T-cell (primary cell): ENCODE measurements around the gene KAT8. TPM values are rescaled to one million over a fixed set of nuclear protein-coding genes. Genes with fewer than 3 reads are reported as not detected.
A peak's percentile ranks its signal among the peaks of the same experiment; 100 is the strongest.
"Not testable (repeated sequence)": the region's sequence is repeated elsewhere in the genome, so short reads cannot be mapped to it uniquely, and the experiment has no call there.

Experiments used
- ATAC-seq, 4 experiments: fragments of 200-7000 bp in 3 of 4; fragments of 150-1000 bp in 1 of 4; cut with Tn5 transposase; replicated peaks in 1 of 4; 1 replicate in 3 of 4; 2 replicates in 1 of 4; pipeline ENCODE4 v1.10.0; 2021; ENCODE audit warnings: moderate library complexity in 3 of 4, mild to moderate bottlenecking in 2 of 4, moderate number of reproducible peaks in 1 of 4
- CTCF ChIA-PET, 2 donors: fragments of 300-600 bp; sonication (Branson Sonifier 250); formaldehyde crosslinking; loops; one replicate each; lab custom pipeline; 2022; ENCODE audit warnings: antibody characterized with exemption in 2 of 2; lab: Charles Lee
- POLR2A ChIA-PET, 2 donors: fragments of 300-600 bp; sonication (Branson Sonifier 250); formaldehyde crosslinking; loops; one replicate each; lab custom pipeline; 2022; ENCODE audit warnings: antibody characterized with exemption in 2 of 2; lab: Charles Lee
- DNase-seq, 35 experiments: peaks; one replicate each; pipeline versions ENCODE4 v3.0.0 to v3.0.0-alpha.2; 2013 to 2023
- H3K27ac ChIP-seq: one replicate; pipeline ENCODE4 v1.5.1; 2013; ENCODE audit warnings: low read length
- H3K27me3 ChIP-seq, 2 experiments: replicated peaks in 1 of 2; 1 replicate in 1 of 2; 2 replicates in 1 of 2; pipeline versions ENCODE4 v1.6.1 to v1.7.0; 2013; ENCODE audit warnings: low read length in 1 of 2, mixed read lengths in 1 of 2; ENCODE audit not compliant: control insufficient read depth in 2 of 2, insufficient read depth in 2 of 2; ENCODE audit errors: extremely low read depth in 1 of 2
- H3K36me3 ChIP-seq, 2 donors: 1 replicate in 1 of 2; 2 replicates in 1 of 2; pipeline versions ENCODE4 v1.6.1 to v1.7.0; 2013; ENCODE audit warnings: low read length in 1 of 2; ENCODE audit not compliant: control insufficient read depth in 2 of 2, insufficient read depth in 1 of 2; ENCODE audit errors: extremely low read depth in 1 of 2
- H3K4me1 ChIP-seq, 2 experiments: 1 replicate in 1 of 2; 2 replicates in 1 of 2; pipeline versions ENCODE4 v1.6.1 to v1.7.0; 2013; ENCODE audit warnings: low read length in 2 of 2, mixed read lengths in 1 of 2; ENCODE audit not compliant: insufficient read depth in 2 of 2, control insufficient read depth in 1 of 2; ENCODE audit errors: extremely low read depth in 1 of 2
- H3K4me3 ChIP-seq, 2 donors: 1 replicate in 1 of 2; 2 replicates in 1 of 2; pipeline versions ENCODE4 v1.5.1 to v1.7.0; 2013; ENCODE audit warnings: mild to moderate bottlenecking in 2 of 2, low read length in 1 of 2, moderate library complexity in 1 of 2; ENCODE audit not compliant: control insufficient read depth in 1 of 2; ENCODE audit errors: extremely low read depth in 1 of 2
- H3K9me3 ChIP-seq: 2 replicates; pipeline ENCODE4 v1.7.0; 2013
- H3K27ac Mint-ChIP-seq, 2 donors: one replicate each; pipeline ENCODE4 v1.8.0; 2020 to 2021; ENCODE audit warnings: mild to moderate bottlenecking in 2 of 2, mixed read lengths in 2 of 2
- H3K27me3 Mint-ChIP-seq, 2 donors: one replicate each; pipeline ENCODE4 v1.8.0; 2021 to 2022; ENCODE audit warnings: mixed read lengths in 2 of 2
- H3K36me3 Mint-ChIP-seq: one replicate; pipeline ENCODE4 v1.8.0; 2021; ENCODE audit warnings: mixed read lengths
- H3K4me1 Mint-ChIP-seq, 3 donors: one replicate each; pipeline ENCODE4 v1.8.0; 2020 to 2022; ENCODE audit warnings: mixed read lengths in 3 of 3, mild to moderate bottlenecking in 1 of 3
- H3K4me3 Mint-ChIP-seq, 3 donors: one replicate each; pipeline ENCODE4 v1.8.0; 2020 to 2022; ENCODE audit warnings: mild to moderate bottlenecking in 3 of 3, mixed read lengths in 3 of 3, moderate library complexity in 3 of 3
- H3K9me3 Mint-ChIP-seq, 3 donors: one replicate each; pipeline ENCODE4 v1.8.0; 2020 to 2022; ENCODE audit warnings: mixed read lengths in 3 of 3
- WGBS: methylation state at CpG from one replicate; pipeline ENCODE4 v1.1.5; 2013; ENCODE audit warnings: missing lambda C conversion rate; ENCODE audit not compliant: insufficient coverage; 5-methylcytosine and 5-hydroxymethylcytosine counted together
- total RNA-seq, 35 experiments: library from RNA in 6 of 35; stranded (reverse) in 6 of 35; fragments of 120-200 nt in 1 of 35; gene quantifications; one replicate each; pipeline versions ENCODE4 v1.2.1 to v1.2.4 and lab custom pipeline; 2013 to 2026

KAT8 gene
- total RNA-seq, 5 donors from 2014 or later (not counting 1 experiment from before 2014, with no cell fraction given), result 92.3 to 122 (median 102) TPM

DNA sequence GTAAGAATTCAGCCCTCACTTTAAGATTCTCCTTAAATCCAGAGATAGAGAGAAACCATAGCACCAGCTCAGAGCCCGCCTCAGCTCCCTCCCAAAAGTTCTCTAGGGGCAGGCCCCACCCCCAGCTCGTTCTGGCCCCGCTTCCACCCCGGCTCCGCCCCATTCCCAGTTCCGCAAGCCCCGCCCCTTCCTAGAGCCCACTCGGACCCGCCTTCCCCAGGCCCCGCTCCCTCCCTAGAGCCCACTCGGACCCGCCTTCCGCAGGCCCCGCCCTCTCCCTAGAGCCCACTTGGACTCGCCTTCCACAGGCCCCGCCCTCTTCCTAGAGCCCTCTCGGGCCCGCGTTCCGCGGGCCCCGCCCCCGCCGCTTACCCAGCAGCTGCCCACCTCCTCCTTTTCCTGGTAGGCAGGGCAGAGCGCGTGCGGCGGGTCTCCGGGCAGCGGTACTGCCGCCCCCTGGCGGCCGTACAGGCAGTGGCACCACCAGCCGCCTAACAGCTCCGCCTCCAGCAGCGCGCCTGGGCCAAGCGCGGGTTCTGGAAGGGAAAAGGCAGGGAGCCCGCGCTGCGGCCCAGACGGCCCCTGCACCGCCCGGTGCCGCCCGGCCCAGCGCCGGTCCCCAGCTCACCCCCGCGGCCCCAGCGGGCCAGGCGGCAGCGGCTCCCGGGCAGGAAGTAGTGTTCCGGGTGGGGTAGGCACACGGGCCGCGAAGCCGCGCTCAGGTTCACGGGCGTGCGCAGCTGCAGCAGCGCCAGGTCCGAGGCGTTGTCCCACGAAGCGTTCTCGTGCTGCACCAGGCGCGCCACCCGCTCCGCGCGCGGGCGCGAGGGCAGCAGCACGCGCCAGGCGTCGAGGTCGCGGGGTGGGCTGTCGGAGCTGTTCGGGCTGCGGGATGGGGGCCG is 24.9 kb downstream of the KAT8 start:
- no peaks in the 10 kb centered on the region for H3K9me3 ChIP-seq
- ChIA-PET CTCF (interaction anchor here (0.5 to 2.4 kb wide), 27 partner anchors 9 to 727 kb away, joined by 3 to 28 read pairs (median 5); partner anchors contain the start of genes ARMC5 (in 1 of the 2), FUS (in 1 of the 2), HSD3B7 (in 1 of the 2) and KAT8 (in 1 of the 2)), POLR2A (interaction anchor here (0.5 to 1.2 kb wide), 14 partner anchors 11 to 728 kb away, joined by 3 to 15 read pairs (median 4); partner anchors contain the start of genes FUS (in 1 of the 2), KAT8 (in 1 of the 2), SETD1A (in 1 of the 2) and ZNF646 (in 1 of the 2))
- DNase-seq (peak; percentile 87 to 98 (median 93)), ATAC-seq (peak; percentile 86 to 95 (median 90))
- WGBS, result 4% methylated on average over 89 of the region's 89 CpGs
- peak overlapping the region; percentile 29 to 34 for H3K4me3 ChIP-seq
- Mint-ChIP-seq H3K27ac (peak overlapping the region; percentile 89 to 91), H3K27me3 (peaks cover 3% of the 10 kb centered on the region in 2 donors), H3K4me1 (peaks cover 11 to 15% (median 12%) of the 10 kb centered on the region in 3 donors), H3K9me3 (no peaks in the 10 kb centered on the region), H3K36me3 (no peaks in the 10 kb centered on the region), H3K4me3 (peak overlapping the region; percentile 70 to 76 (median 71))
- H3K36me3 ChIP-seq, result no peaks in the 10 kb centered on the region
- H3K4me1 ChIP-seq, result peaks cover 2 to 22% of the 10 kb centered on the region in 2 experiments
- H3K27me3 ChIP-seq, result peaks cover 0 to 7% of the 10 kb centered on the region in 2 experiments
- H3K27ac ChIP-seq, result peak overlapping the region; percentile 43

DNA sequence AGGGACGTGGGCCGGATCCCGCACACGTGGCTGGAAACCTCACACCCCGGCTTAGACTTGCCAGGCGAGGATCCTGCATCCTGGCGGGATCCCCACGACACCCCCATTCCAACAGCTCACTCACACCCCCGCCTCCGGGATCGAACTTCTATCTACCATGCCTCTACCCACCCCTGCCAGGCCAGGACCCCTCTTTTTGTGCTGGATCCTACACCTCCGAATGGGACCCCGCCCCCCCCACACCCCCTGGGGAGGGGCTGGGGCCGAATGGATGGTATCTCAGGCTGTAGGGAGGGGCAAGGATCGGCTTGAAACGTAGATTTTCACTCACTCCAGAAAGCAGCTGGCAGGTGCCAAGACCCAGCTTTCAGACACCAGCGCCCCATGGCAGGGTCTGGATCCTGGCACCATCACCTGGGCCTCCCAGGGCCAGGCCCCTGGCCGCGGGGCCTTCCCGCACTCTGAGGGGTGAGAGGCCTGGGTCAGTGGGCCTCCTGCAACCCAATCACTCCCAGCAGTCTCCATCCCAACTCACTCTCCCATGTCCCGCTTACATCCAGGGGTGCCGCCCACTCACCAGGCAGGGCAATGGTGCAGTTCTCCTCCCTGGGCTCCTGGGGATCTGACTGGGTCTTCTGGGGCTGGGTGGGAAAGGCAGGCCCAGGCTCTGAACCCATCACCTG is 25.7 kb downstream of the KAT8 start:
- H3K4me3 ChIP-seq, result peak overlapping the region in 1 of 2 donors; percentile 29
- no peaks in the 10 kb centered on the region for H3K9me3 ChIP-seq
- H3K27ac ChIP-seq, result peak overlapping the region; percentile 19
- ChIA-PET CTCF (interaction anchor here (0.5 to 2.4 kb wide), 13 partner anchors 8 to 316 kb away, joined by 3 to 28 read pairs (median 5); partner anchors contain the start of genes ARMC5 (in 1 of the 2), FUS (in 1 of the 2), HSD3B7 (in 1 of the 2) and KAT8 (in 1 of the 2)), POLR2A (interaction anchor here in 1 of 2 donors (0.8 to 1.1 kb wide), 3 partner anchors 22 to 69 kb away, joined by 4 to 8 read pairs (median 4); partner anchors contain the start of genes FUS, ZNF646 and ZNF668)
- no peaks in the 10 kb centered on the region for H3K36me3 ChIP-seq
- no peaks in the 10 kb centered on the region for H3K9me3 Mint-ChIP-seq
- DNase-seq (no peak), ATAC-seq (no peak)
- peak overlapping the region; percentile 63 to 71 (median 69) for H3K4me3 Mint-ChIP-seq
- WGBS, result 43% methylated on average over 9 of the region's 22 CpGs
- peaks cover 0 to 7% of the 10 kb centered on the region in 2 experiments for H3K27me3 ChIP-seq
- H3K36me3 Mint-ChIP-seq, result no peaks in the 10 kb centered on the region
- peaks cover 7 to 9% of the 10 kb centered on the region in 2 donors for H3K27me3 Mint-ChIP-seq
- H3K4me1 Mint-ChIP-seq, result peaks cover 11 to 15% (median 14%) of the 10 kb centered on the region in 3 donors
- peaks cover 2 to 22% of the 10 kb centered on the region in 2 experiments for H3K4me1 ChIP-seq
- H3K27ac Mint-ChIP-seq, result peak overlapping the region; percentile 70 to 84

DNA sequence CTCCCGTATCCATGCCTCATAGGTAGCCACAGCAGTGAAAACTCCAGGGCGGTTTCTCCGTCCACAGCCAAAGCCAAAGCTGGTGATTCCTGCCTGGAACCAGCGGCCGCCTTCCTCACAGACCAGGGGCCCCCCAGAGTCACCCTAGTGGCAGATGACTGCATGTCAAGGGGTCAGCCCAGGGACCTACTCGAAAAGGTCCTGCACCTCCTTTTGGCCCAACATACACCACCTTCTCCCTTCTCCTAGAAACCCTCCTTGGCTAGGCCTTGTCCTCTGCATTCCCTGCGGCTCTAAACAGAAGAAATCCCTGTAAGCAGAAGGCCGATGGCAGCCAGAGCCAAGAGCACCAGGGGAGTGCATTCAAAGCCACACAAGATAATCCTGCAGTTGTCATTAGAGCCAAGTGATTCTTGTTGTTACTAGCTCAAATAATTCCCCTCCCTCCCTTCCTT is 26.3 kb downstream of the KAT8 start:
- Histone ChIP-seq H3K27me3 (peaks cover 0 to 7% of the 10 kb centered on the region in 2 experiments), H3K9me3 (no peaks in the 10 kb centered on the region), H3K4me1 (peaks cover 2 to 22% of the 10 kb centered on the region in 2 experiments), H3K27ac (no peak overlapping the region), H3K4me3 (no peak overlapping the region), H3K36me3 (no peaks in the 10 kb centered on the region)
- Mint-ChIP-seq H3K9me3 (no peaks in the 10 kb centered on the region), H3K27ac (peak overlapping the region; percentile 70 to 84), H3K27me3 (peaks cover 7 to 9% of the 10 kb centered on the region in 2 donors), H3K36me3 (no peaks in the 10 kb centered on the region), H3K4me3 (peak overlapping the region; percentile 63 to 71 (median 69)), H3K4me1 (peaks cover 11 to 15% (median 14%) of the 10 kb centered on the region in 3 donors)
- 98% methylated on average over 8 of the region's 8 CpGs for WGBS
- DNase-seq (no peak), ATAC-seq (no peak)
- ChIA-PET POLR2A (no interaction called here), CTCF (interaction anchor here in 1 of 2 donors (2.4 kb wide), 1 partner anchor 159 kb away, joined by 19 read pairs; the partner anchor contains the start of gene HSD3B7)

DNA sequence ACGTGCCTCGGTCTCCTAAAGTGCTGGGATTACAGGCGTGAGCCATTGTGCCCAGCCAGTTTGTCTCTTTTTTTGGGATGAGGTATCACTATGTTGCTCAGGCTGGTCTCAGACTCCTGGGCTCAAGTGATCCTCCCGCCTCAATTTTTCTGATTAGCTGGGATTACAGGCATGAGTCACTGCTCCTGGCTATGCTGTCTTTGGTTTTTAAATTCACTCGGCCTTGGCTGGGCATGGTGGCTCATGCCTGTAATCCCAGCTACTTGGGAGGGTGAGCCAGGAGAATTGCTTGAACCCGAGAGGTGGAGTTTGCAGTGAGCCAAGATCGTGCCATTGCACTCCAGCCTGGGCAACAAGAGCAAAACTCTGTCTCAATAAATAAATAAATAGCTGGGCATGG is 27.0 kb downstream of the KAT8 start:
- H3K27ac Mint-ChIP-seq, result peak overlapping the region in 1 of 2 donors; percentile 70

DNA sequence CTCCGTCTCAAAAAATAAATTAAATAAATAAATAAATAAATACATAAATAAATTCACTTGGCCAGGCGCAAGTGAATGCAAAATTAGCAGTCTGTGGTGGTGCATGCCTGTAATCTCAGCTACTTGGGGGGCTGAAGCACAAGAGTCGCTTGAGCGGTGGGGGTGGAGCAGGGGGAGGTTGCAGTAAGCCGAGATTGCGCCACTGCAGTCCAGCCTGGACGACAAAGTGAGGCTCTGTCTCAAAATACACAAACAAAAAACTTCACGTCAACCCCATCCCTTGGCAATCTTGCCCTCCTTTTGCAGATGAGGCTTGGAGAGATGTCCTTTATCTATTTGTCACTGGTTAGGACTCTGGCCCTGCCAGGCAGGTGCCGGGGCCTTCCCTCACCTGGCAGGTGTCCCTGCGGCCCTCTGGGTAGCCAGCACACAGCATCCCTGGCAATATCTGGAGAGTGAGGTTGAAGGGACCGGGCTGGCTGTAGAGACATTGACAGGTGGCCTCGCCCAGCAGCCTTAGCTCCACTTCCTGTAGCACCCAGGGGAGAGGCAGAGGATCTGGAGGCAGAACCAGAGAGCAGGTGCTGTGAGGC is 28.0 kb downstream of the KAT8 start:
- H3K4me3 Mint-ChIP-seq, result no peak overlapping the region
- peaks cover 11 to 15% (median 14%) of the 10 kb centered on the region in 3 donors for H3K4me1 Mint-ChIP-seq
- DNase-seq, result no peak
- Histone ChIP-seq H3K4me1 (peaks cover 2 to 22% of the 10 kb centered on the region in 2 experiments), H3K4me3 (no peak overlapping the region), H3K9me3 (no peaks in the 10 kb centered on the region), H3K36me3 (no peaks in the 10 kb centered on the region), H3K27ac (no peak overlapping the region), H3K27me3 (peaks cover 0 to 13% of the 10 kb centered on the region in 2 experiments)
- POLR2A ChIA-PET, result interaction anchor here in 1 of 2 donors (0.6 kb wide), 2 partner anchors 28 to 1188 kb away, joined by 6 read pairs; partner anchors contain the start of gene KAT8
- no peaks in the 10 kb centered on the region for H3K36me3 Mint-ChIP-seq
- H3K27ac Mint-ChIP-seq, result no peak overlapping the region
- ATAC-seq, result no peak
- 79% methylated on average over 4 of the region's 12 CpGs for WGBS
- peaks cover 7 to 9% of the 10 kb centered on the region in 2 donors for H3K27me3 Mint-ChIP-seq
- H3K9me3 Mint-ChIP-seq, result no peaks in the 10 kb centered on the region
- CTCF ChIA-PET, result interaction anchor here (0.7 kb wide), 2 partner anchors 28 to 599 kb away, joined by 3 to 5 read pairs; partner anchors contain the start of gene KAT8 (in 1 of the 2)

More for the DNA sequence above, 27.0 kb downstream of the KAT8 start:
- H3K36me3 Mint-ChIP-seq, H3K9me3 Mint-ChIP-seq, ATAC-seq, H3K36me3 ChIP-seq, H3K27me3 Mint-ChIP-seq, DNase-seq, H3K9me3 ChIP-seq, CTCF ChIA-PET, H3K27ac ChIP-seq, POLR2A ChIA-PET, H3K4me3 ChIP-seq: not testable (repeated sequence)
- WGBS, result 97% methylated on average over 6 of the region's 7 CpGs
- peaks cover 11 to 15% (median 14%) of the 10 kb centered on the region in 3 donors for H3K4me1 Mint-ChIP-seq
- peak overlapping the region in 2 of 3 donors; percentile 69 to 71 for H3K4me3 Mint-ChIP-seq
- H3K27me3 ChIP-seq, result peaks cover 0 to 12% of the 10 kb centered on the region in 2 experiments
- H3K4me1 ChIP-seq, result peaks cover 2 to 22% of the 10 kb centered on the region in 2 experiments
